Neural progenitor cell (in vitro differentiated cells): ENCODE data around the gene SWI5. TPM values are rescaled to one million over a fixed set of nuclear protein-coding genes. Genes with fewer than 3 reads are reported as not detected.

Experiments used
- DNase-seq: peaks from one replicate; pipeline ENCODE4 v3.0.0-alpha.2; 2016; ENCODE audit warnings: low spot score
- H2AFZ ChIP-seq: fragments of 200-600 bp; sonication (generic); replicated peaks from 2 replicates; pipeline ENCODE4 v1.6.1; 2016; ENCODE audit warnings: antibody characterized with exemption
- H3F3A ChIP-seq: fragments of 200-600 bp; sonication (generic); 2 replicates; pipeline ENCODE4 v1.6.1; 2016; ENCODE audit warnings: antibody characterized with exemption, low read depth
- H3K27ac ChIP-seq: fragments of 200-600 bp; sonication (generic); 2 replicates; pipeline ENCODE4 v1.5.1; 2016; ENCODE audit warnings: mild to moderate bottlenecking
- H3K27me3 ChIP-seq: fragments of 200-600 bp; sonication (generic); 2 replicates; pipeline ENCODE4 v1.6.1; 2016; ENCODE audit warnings: mild to moderate bottlenecking, moderate library complexity
- H3K36me3 ChIP-seq: fragments of 200-600 bp; sonication (generic); 2 replicates; pipeline ENCODE4 v1.5.1; 2016
- H3K4me1 ChIP-seq: fragments of 200-600 bp; sonication (generic); 2 replicates; pipeline ENCODE4 v1.6.1; 2016; ENCODE audit warnings: mixed run types
- H3K4me2 ChIP-seq: fragments of 200-600 bp; sonication (generic); 2 replicates; pipeline ENCODE4 v1.6.1; 2016
- H3K4me3 ChIP-seq: fragments of 200-600 bp; sonication (generic); 2 replicates; pipeline ENCODE4 v1.5.1; 2016
- H3K79me2 ChIP-seq: fragments of 200-600 bp; sonication (generic); 2 replicates; pipeline ENCODE4 v1.6.1; 2016; ENCODE audit warnings: low read depth
- H3K9ac ChIP-seq: fragments of 200-600 bp; sonication (generic); 2 replicates; pipeline ENCODE4 v1.6.1; 2016
- H3K9me3 ChIP-seq: fragments of 200-600 bp; sonication (generic); 2 replicates; pipeline ENCODE4 v1.5.1; 2016; ENCODE audit warnings: low read depth
- H4K20me1 ChIP-seq: fragments of 200-600 bp; sonication (generic); 2 replicates; pipeline ENCODE4 v1.6.1; 2016; ENCODE audit warnings: low read depth
- H3K27ac Mint-ChIP-seq: 3 replicates; pipeline ENCODE4 v1.8.0; 2021; ENCODE audit warnings: mixed read lengths
- H3K27me3 Mint-ChIP-seq: 2 replicates; pipeline ENCODE4 v1.8.0; 2022; ENCODE audit warnings: low read depth, mild to moderate bottlenecking, inconsistent platforms, moderate library complexity, mixed read lengths; ENCODE audit not compliant: insufficient read depth
- H3K36me3 Mint-ChIP-seq: 3 replicates; pipeline ENCODE4 v1.8.0; 2021; ENCODE audit warnings: mixed read lengths
- H3K4me1 Mint-ChIP-seq: 3 replicates; pipeline ENCODE4 v1.8.0; 2021; ENCODE audit warnings: mixed read lengths
- H3K4me3 Mint-ChIP-seq: 3 replicates; pipeline ENCODE4 v1.8.0; 2021; ENCODE audit warnings: mild to moderate bottlenecking, moderate library complexity, mixed read lengths
- H3K9me3 Mint-ChIP-seq: 3 replicates; pipeline ENCODE4 v1.8.0; 2020; ENCODE audit warnings: mixed read lengths
- EZH2 ChIP-seq: fragments of 200-600 bp; sonication (generic); IDR thresholded peaks from 2 replicates; pipeline ENCODE4 v1.6.1; 2017; ENCODE audit warnings: antibody characterized with exemption, mild to moderate bottlenecking, moderate library complexity
- EZH2phosphoT487 ChIP-seq: fragments of 200-600 bp; sonication (generic); IDR thresholded peaks from 2 replicates; pipeline ENCODE4 v1.6.1; 2017; ENCODE audit warnings: antibody characterized with exemption
- total RNA-seq: library from RNA; depleted of rRNA; stranded (reverse); fragments of >200 nt; gene quantifications from 2 replicates; pipeline ENCODE4 v1.2.3, GENCODE V29; 2015; ENCODE audit warnings: low replicate concordance
- TF ChIP-seq, protein P1 (sequence below): fragments of 200-600 bp; sonication (generic); IDR thresholded peaks from 2 replicates; pipeline ENCODE4 v1.5.1; 2017; ENCODE audit warnings: antibody characterized with exemption, mild to moderate bottlenecking

The SWI5 gene
- total RNA-seq, 1 donor from 2014 or later, result 15.0 TPM

DNA sequence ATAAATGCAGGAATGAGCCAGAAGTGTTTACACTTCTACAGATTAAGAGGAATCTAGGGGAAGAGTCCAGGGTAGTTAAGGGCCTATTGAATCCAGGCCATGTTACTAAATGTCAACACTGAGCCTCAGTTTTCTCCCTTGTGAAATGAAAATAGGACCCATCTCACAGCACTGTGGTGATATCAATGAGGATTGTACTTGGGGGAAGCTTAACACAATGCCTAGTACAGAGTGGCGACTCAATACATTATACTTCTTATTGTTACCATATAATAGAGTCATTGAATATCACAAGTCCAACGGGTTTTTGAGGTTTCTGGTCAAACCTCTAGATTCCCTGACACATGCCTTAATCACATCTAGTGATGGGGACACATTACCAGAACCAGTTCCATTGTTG, 41.6 kb downstream of the SWI5 start:
- H3K4me1 Mint-ChIP-seq, result no peaks in the 10 kb centered on the region

DNA sequence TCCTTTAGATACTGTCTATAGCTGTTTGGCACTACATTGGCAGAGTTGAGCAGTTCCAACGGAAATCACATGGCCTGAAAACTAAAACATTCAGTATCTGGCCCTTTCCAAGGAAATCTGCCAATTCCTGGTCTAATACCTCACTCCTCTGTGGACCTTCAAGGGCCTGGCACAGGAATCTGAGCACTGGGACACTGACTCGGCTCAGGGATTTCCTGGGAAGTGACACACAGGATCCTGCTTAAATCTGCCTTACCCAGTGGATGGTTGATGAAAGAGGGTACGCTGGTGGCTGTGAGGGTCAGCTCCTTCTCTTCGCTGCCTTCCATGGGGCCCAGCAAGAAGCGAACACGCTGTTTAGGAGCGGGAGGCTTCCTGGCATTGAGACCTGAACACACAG, 45.3 kb downstream of the SWI5 start:
- peak overlapping the region; percentile 97 for H3K4me2 ChIP-seq
- Mint-ChIP-seq H3K27me3 (peaks cover 4% of the 10 kb centered on the region), H3K27ac (no peak overlapping the region), H3K9me3 (no peaks in the 10 kb centered on the region), H3K4me3 (peak overlapping the region; percentile 99), H3K36me3 (peaks cover 5% of the 10 kb centered on the region), H3K4me1 (peaks cover 13% of the 10 kb centered on the region)
- no peaks in the 10 kb centered on the region for H3F3A ChIP-seq
- H3K27ac ChIP-seq, result no peak overlapping the region
- H3K27me3 ChIP-seq, result no peaks in the 10 kb centered on the region
- DNase-seq, result no peak
- no peak overlapping the region for H2AFZ ChIP-seq
- peak overlapping the region; percentile 94 for H3K4me3 ChIP-seq
- no peaks in the 10 kb centered on the region for H3K36me3 ChIP-seq
- H4K20me1 ChIP-seq, result no peaks in the 10 kb centered on the region
- H3K9me3 ChIP-seq, result no peaks in the 10 kb centered on the region
- peak overlapping the region; percentile 52 for H3K9ac ChIP-seq
- H3K4me1 ChIP-seq, result peaks cover 11% of the 10 kb centered on the region
- TF ChIP-seq EZH2phosphoT487, result no peak
- TF ChIP-seq EZH2, result no peak
- TF ChIP-seq, protein P1, sequence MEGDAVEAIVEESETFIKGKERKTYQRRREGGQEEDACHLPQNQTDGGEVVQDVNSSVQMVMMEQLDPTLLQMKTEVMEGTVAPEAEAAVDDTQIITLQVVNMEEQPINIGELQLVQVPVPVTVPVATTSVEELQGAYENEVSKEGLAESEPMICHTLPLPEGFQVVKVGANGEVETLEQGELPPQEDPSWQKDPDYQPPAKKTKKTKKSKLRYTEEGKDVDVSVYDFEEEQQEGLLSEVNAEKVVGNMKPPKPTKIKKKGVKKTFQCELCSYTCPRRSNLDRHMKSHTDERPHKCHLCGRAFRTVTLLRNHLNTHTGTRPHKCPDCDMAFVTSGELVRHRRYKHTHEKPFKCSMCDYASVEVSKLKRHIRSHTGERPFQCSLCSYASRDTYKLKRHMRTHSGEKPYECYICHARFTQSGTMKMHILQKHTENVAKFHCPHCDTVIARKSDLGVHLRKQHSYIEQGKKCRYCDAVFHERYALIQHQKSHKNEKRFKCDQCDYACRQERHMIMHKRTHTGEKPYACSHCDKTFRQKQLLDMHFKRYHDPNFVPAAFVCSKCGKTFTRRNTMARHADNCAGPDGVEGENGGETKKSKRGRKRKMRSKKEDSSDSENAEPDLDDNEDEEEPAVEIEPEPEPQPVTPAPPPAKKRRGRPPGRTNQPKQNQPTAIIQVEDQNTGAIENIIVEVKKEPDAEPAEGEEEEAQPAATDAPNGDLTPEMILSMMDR, result no peak
- H3K79me2 ChIP-seq, result peaks cover 38% of the 10 kb centered on the region

More for the DNA sequence above, 41.6 kb downstream of the SWI5 start:
- Histone ChIP-seq H4K20me1 (no peaks in the 10 kb centered on the region), H3K9ac (no peak overlapping the region), H3K4me2 (no peak overlapping the region), H3K9me3 (no peaks in the 10 kb centered on the region), H3K27ac (no peak overlapping the region), H3K27me3 (no peaks in the 10 kb centered on the region), H3F3A (no peaks in the 10 kb centered on the region), H3K4me3 (no peak overlapping the region), H3K36me3 (no peaks in the 10 kb centered on the region), H3K4me1 (peaks cover 4% of the 10 kb centered on the region), H3K79me2 (peaks cover 16% of the 10 kb centered on the region), H2AFZ (no peak overlapping the region)
- no peak overlapping the region for H3K27ac Mint-ChIP-seq
- TF ChIP-seq EZH2 (no peak), EZH2phosphoT487 (no peak)
- TF ChIP-seq, protein P1, result no peak
- H3K27me3 Mint-ChIP-seq, result peaks cover 4% of the 10 kb centered on the region
- DNase-seq, result no peak
- H3K4me3 Mint-ChIP-seq, result no peak overlapping the region
- peaks cover 8% of the 10 kb centered on the region for H3K36me3 Mint-ChIP-seq
- no peaks in the 10 kb centered on the region for H3K9me3 Mint-ChIP-seq

DNA sequence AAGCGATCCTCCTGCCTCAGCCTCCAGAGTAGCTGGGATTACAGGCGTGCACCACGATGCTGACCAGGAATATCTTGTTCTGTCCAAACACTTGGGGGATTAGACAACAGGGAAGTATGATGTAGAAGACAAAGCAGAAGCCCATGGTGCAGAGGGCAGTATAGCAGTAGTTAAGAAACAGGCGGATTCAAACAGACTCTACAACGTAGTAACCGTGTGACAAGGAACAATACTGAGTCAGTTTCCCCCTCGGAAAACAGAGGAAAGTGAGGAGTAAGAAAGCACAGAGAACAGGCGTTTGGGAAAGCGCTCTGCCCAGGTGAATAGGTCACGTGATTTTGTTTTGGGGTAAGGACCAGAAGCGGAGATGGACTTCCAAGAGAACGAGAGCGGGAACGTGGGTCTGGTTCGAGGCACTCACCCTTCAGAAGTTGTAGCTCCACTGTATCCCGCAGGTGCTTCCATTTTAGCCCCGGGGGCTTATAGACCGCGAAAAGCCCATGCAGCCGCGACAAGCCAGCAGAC, 45.9 kb downstream of the SWI5 start:
- H4K20me1 ChIP-seq, result no peaks in the 10 kb centered on the region
- no peaks in the 10 kb centered on the region for H3K27me3 ChIP-seq
- H3K4me1 Mint-ChIP-seq, result peaks cover 13% of the 10 kb centered on the region
- no peak overlapping the region for H3K27ac ChIP-seq
- peak overlapping the region; percentile 97 for H3K4me2 ChIP-seq
- peak overlapping the region; percentile 14 for H3K27ac Mint-ChIP-seq
- H3K9me3 ChIP-seq, result no peaks in the 10 kb centered on the region
- peak overlapping the region; percentile 99 for H2AFZ ChIP-seq
- H3K4me3 Mint-ChIP-seq, result peak overlapping the region; percentile 99
- no peaks in the 10 kb centered on the region for H3F3A ChIP-seq
- no peak for TF ChIP-seq EZH2phosphoT487
- TF ChIP-seq, protein P1, result no peak
- TF ChIP-seq EZH2, result no peak
- no peak for DNase-seq
- H3K79me2 ChIP-seq, result peaks cover 38% of the 10 kb centered on the region
- H3K4me1 ChIP-seq, result peaks cover 11% of the 10 kb centered on the region
- peak overlapping the region; percentile 52 for H3K9ac ChIP-seq
- H3K4me3 ChIP-seq, result peak overlapping the region; percentile 94
- H3K27me3 Mint-ChIP-seq, result peaks cover 4% of the 10 kb centered on the region
- H3K9me3 Mint-ChIP-seq, result no peaks in the 10 kb centered on the region
- H3K36me3 ChIP-seq, result no peaks in the 10 kb centered on the region
- peaks cover 2% of the 10 kb centered on the region for H3K36me3 Mint-ChIP-seq
